IMR-90 (cell line): Measurements from ENCODE around the gene FGFR4. TPM values are rescaled to one million over a fixed set of nuclear protein-coding genes. Genes with fewer than 3 reads are reported as not detected.

Experiments used
- ATAC-seq: fragments of 200-7000 bp; cut with Tn5 transposase; 2 replicates; pipeline ENCODE4 v1.9.1; 2020; ENCODE audit warnings: low read depth, mild to moderate bottlenecking, moderate library complexity
- BruUV-seq: library from RNA; stranded (reverse); fragments of 400-500 nt; replicated peaks from 2 replicates; lab custom pipeline; 2021; lab: Mats Ljungman, UMichigan
- CTCF ChIA-PET: fragments of 300-600 bp; formaldehyde crosslinking; extraction: SDS; loops from one replicate; lab custom pipeline; 2021; ENCODE audit warnings: antibody characterized with exemption; lab: Yijun Ruan, JAX
- POLR2A ChIA-PET: fragments of 300-600 bp; sonication (Branson Sonifier 250); formaldehyde crosslinking; loops from one replicate; lab custom pipeline; 2022; ENCODE audit warnings: antibody characterized with exemption; ENCODE audit not compliant: unreplicated experiment; lab: Charles Lee
- DNase-seq: peaks from one replicate; pipeline ENCODE4 v3.0.0; 2013
- H2AFZ ChIP-seq: replicated peaks from 2 replicates; pipeline ENCODE3; 2013; ENCODE audit warnings: low read length, mild to moderate bottlenecking; ENCODE audit not compliant: poor library complexity
- H2AK5ac ChIP-seq: 2 replicates; pipeline ENCODE4 v1.6.1; 2013; ENCODE audit warnings: low read depth, low read length, inconsistent platforms
- H2AK9ac ChIP-seq: replicated peaks from 2 replicates; pipeline ENCODE3; 2013; ENCODE audit warnings: mild to moderate bottlenecking, low read depth, low read length, moderate library complexity; ENCODE audit not compliant: poor library complexity
- H2BK120ac ChIP-seq: 2 replicates; pipeline ENCODE4 v1.6.1; 2013; ENCODE audit warnings: low read depth, low read length, inconsistent platforms
- H2BK15ac ChIP-seq: 3 replicates; pipeline ENCODE4 v1.6.1; 2013; ENCODE audit warnings: low read depth, low read length, inconsistent platforms
- H2BK20ac ChIP-seq: 2 replicates; pipeline ENCODE4 v1.6.1; 2013; ENCODE audit warnings: low read depth, mild to moderate bottlenecking, inconsistent platforms, low read length, moderate library complexity
- H2BK5ac ChIP-seq: 2 replicates; pipeline ENCODE4 v1.6.1; 2013; ENCODE audit warnings: mild to moderate bottlenecking, low read depth, low read length, inconsistent platforms; ENCODE audit not compliant: poor library complexity, severe bottlenecking
- H3K14ac ChIP-seq: replicated peaks from 2 replicates; pipeline ENCODE4 v1.6.1; 2013; ENCODE audit warnings: low read depth, low read length, inconsistent platforms
- H3K18ac ChIP-seq: 2 replicates; pipeline ENCODE4 v1.6.1; 2013; ENCODE audit warnings: low read depth, low read length, control low read depth
- H3K23ac ChIP-seq: 2 replicates; pipeline ENCODE4 v1.6.1; 2013; ENCODE audit warnings: low read depth, low read length, inconsistent platforms
- H3K27ac ChIP-seq: 2 replicates; pipeline ENCODE4 v1.5.1; 2013; ENCODE audit warnings: mild to moderate bottlenecking, control low read depth, low read length; ENCODE audit not compliant: insufficient read depth
- H3K27me3 ChIP-seq: 2 replicates; pipeline ENCODE4 v1.6.1; 2013; ENCODE audit warnings: low read length; ENCODE audit not compliant: control insufficient read depth, insufficient read depth
- H3K36me3 ChIP-seq: 2 replicates; pipeline ENCODE4 v1.6.1; 2013; ENCODE audit warnings: low read length, mixed read lengths; ENCODE audit not compliant: control insufficient read depth, insufficient read depth
- H3K4ac ChIP-seq: 2 replicates; pipeline ENCODE4 v1.6.1; 2013; ENCODE audit warnings: low read depth, low read length, inconsistent platforms
- H3K4me1 ChIP-seq: 2 replicates; pipeline ENCODE4 v1.6.1; 2013; ENCODE audit warnings: low read length, mixed read lengths; ENCODE audit not compliant: control insufficient read depth, insufficient read depth
- H3K4me2 ChIP-seq: 2 replicates; pipeline ENCODE4 v1.6.1; 2013; ENCODE audit warnings: low read depth, mild to moderate bottlenecking, control low read depth, low read length, moderate library complexity
- H3K4me3 ChIP-seq: 2 replicates; pipeline ENCODE4 v1.5.1; 2013; ENCODE audit warnings: low read depth, mild to moderate bottlenecking, control low read depth, low read length, moderate library complexity; ENCODE audit not compliant: insufficient read depth
- H3K56ac ChIP-seq: 2 replicates; pipeline ENCODE4 v1.6.1; 2013; ENCODE audit warnings: low read length, inconsistent platforms; ENCODE audit not compliant: insufficient read depth; ENCODE audit errors: extremely low read depth
- H3K79me1 ChIP-seq, 2 experiments: 2 replicates each; pipeline ENCODE4 v1.6.1; 2013; ENCODE audit warnings: low read length in 2 of 2, inconsistent platforms in 1 of 2, low read depth in 1 of 2
- H3K9ac ChIP-seq: 2 replicates; pipeline ENCODE4 v1.6.1; 2013; ENCODE audit warnings: low read depth, low read length, control low read depth
- H3K9me1 ChIP-seq: 2 replicates; pipeline ENCODE4 v1.6.1; 2013; ENCODE audit warnings: low read length, inconsistent platforms; ENCODE audit not compliant: insufficient read depth
- H3K9me3 ChIP-seq: 2 replicates; pipeline ENCODE4 v1.6.1; 2013; ENCODE audit warnings: low read length; ENCODE audit not compliant: control insufficient read depth, insufficient read depth
- H4K20me1 ChIP-seq: 2 replicates; pipeline ENCODE4 v1.6.1; 2013; ENCODE audit warnings: low read length, inconsistent platforms; ENCODE audit not compliant: insufficient read depth
- H4K5ac ChIP-seq: 2 replicates; pipeline ENCODE4 v1.6.1; 2013; ENCODE audit warnings: mild to moderate bottlenecking, low read depth, low read length, control low read depth
- H4K8ac ChIP-seq, 2 experiments: 2 replicates each; pipeline ENCODE4 v1.6.1; 2013; ENCODE audit warnings: low read depth in 2 of 2, low read length in 2 of 2, control low read depth in 1 of 2, inconsistent platforms in 1 of 2
- H4K91ac ChIP-seq: 2 replicates; pipeline ENCODE4 v1.6.1; 2013; ENCODE audit warnings: low read depth, low read length, inconsistent platforms; ENCODE audit not compliant: insufficient read depth
- BHLHE40 ChIP-seq: fragments of 150-350 bp; IDR thresholded peaks from 2 replicates; pipeline ENCODE4 v1.6.1; 2016; ENCODE audit warnings: mild to moderate bottlenecking, low read depth, low read length
- CEBPB ChIP-seq: IDR thresholded peaks from 2 replicates; pipeline ENCODE4 v1.6.1; 2012; ENCODE audit warnings: low read depth, low read length, improper control_type of control experiment
- CHD1 ChIP-seq: IDR thresholded peaks from 2 replicates; pipeline ENCODE4 v1.6.1; 2012; ENCODE audit warnings: low read depth, low read length, improper control_type of control experiment
- ELK1 ChIP-seq: fragments of 150-350 bp; IDR thresholded peaks from 2 replicates; pipeline ENCODE4 v1.6.1; 2016; ENCODE audit warnings: low read depth, mild to moderate bottlenecking, low read length, moderate library complexity, borderline replicate concordance
- MAFK ChIP-seq: IDR thresholded peaks from 2 replicates; pipeline ENCODE4 v1.6.1; 2012; ENCODE audit warnings: low read depth, low read length, improper control_type of control experiment
- MAZ ChIP-seq: IDR thresholded peaks from 2 replicates; pipeline ENCODE4 v1.6.1; 2012; ENCODE audit warnings: low read depth, mild to moderate bottlenecking, low read length, improper control_type of control experiment, moderate library complexity, borderline replicate concordance
- MXI1 ChIP-seq: IDR thresholded peaks from 2 replicates; pipeline ENCODE4 v1.6.1; 2012; ENCODE audit warnings: low read depth, mild to moderate bottlenecking, low read length, moderate library complexity, borderline replicate concordance
- RAD21 ChIP-seq: IDR thresholded peaks from 2 replicates; pipeline ENCODE4 v1.6.1; 2012; ENCODE audit warnings: low read length, improper control_type of control experiment
- RFX5 ChIP-seq: IDR thresholded peaks from 2 replicates; pipeline ENCODE4 v1.8.0; 2012; ENCODE audit warnings: low read depth, mild to moderate bottlenecking, low read length, moderate library complexity
- SMC3 ChIP-seq: fragments of 150-350 bp; IDR thresholded peaks from 2 replicates; pipeline ENCODE4 v1.6.1; 2016; ENCODE audit warnings: low read depth, mild to moderate bottlenecking, antibody characterized with exemption, low read length, moderate library complexity
- WGBS, 2 experiments: methylation state at CpG; one replicate each; pipeline versions ENCODE4 v1.1.5 to v1.1.7; 2013; ENCODE audit warnings: missing lambda C conversion rate in 2 of 2; ENCODE audit not compliant: insufficient read length in 1 of 2; ENCODE audit errors: extremely low coverage in 2 of 2; 5-methylcytosine and 5-hydroxymethylcytosine counted together
- dilution Hi-C: fragments of 300-500 bp; cut with HindIII; formaldehyde crosslinking; loops from one replicate; pipeline ENCODE4 v1.14.3; 2018; ENCODE audit warnings: low sequenced_read_pairs; ENCODE audit not compliant: unreplicated experiment
- in situ Hi-C: fragments of 300-500 bp; cut with MboI; formaldehyde crosslinking; loops from 3 replicates; pipeline ENCODE4 v1.14.3; 2019; ENCODE audit warnings: low sequenced_read_pairs, inconsistent platforms, mixed read lengths
- intact Hi-C: fragments of 100-400 bp; cut with micrococcal nuclease; formaldehyde crosslinking; loops from 2 replicates; pipeline ENCODE4 v1.10.0; 2022
- polyA plus RNA-seq, 3 experiments: library from polyadenylated mRNA; depleted of rRNA; stranded (reverse); fragments of >200 nt; gene quantifications; 2 replicates each; pipeline ENCODE4 v1.2.3, GENCODE V29; 2012; ENCODE audit warnings: low replicate concordance in 1 of 3
- total RNA-seq: library from RNA; depleted of rRNA; stranded (reverse); fragments of >200 nt; gene quantifications from 2 replicates; pipeline ENCODE4 v1.2.3, GENCODE V29; 2012

FGFR4 gene
- total and polyA plus RNA-seq, 2 of the 4 experiments (the other 2 are of a cell fraction): 0.90 to 2.4 TPM

GRCh38 chr5:177087398-177088005 lies 787 bp downstream of the FGFR4 start:
- Histone ChIP-seq H4K91ac (no peak overlapping the region), H3K56ac (no peak overlapping the region), H2AK5ac (no peak overlapping the region), H3K4me1 (peaks cover 9% of the 10 kb centered on the region; the same call in 1 of the 2 replicates), H3K23ac (no peak overlapping the region), H3K9me3 (no peaks in the 10 kb centered on the region), H3K36me3 (peaks cover 5% of the 10 kb centered on the region; the same call in 1 of the 2 replicates), H2BK15ac (no peak overlapping the region), H3K9ac (no peak overlapping the region; the same call in 1 of the 2 replicates), H2BK5ac (no peak overlapping the region), H4K8ac (no peak overlapping the region; a peak in 1 of 4 replicates), H2AK9ac (peak overlapping the region; percentile 44), H4K20me1 (no peaks in the 10 kb centered on the region; the same call in 1 of the 2 replicates), H3K4me2 (peak overlapping the region; percentile 73; the same call in 1 of the 2 replicates), H3K27ac (no peak overlapping the region), H3K14ac (no peak overlapping the region), H3K9me1 (0 out of 2 replicates have a peak, but pooled peaks cover 3% of the 10 kb centered on the region), H3K18ac (no peak overlapping the region), H2BK20ac (no peak overlapping the region), H3K4me3 (peak overlapping the region; percentile 61), H3K4ac (no peak overlapping the region), H2BK120ac (no peak overlapping the region), H4K5ac (no peak overlapping the region), H3K79me1 (no peaks in the 10 kb centered on the region), H2AFZ (peak overlapping the region; percentile 97), H3K27me3 (peaks cover 8% of the 10 kb centered on the region)
- CTCF ChIA-PET: interaction anchor here (1.0 to 1.3 kb wide), 2 partner anchors 11 to 21 kb away, joined by 3 read pairs; no protein-coding TSS in a partner anchor
- intact Hi-C loops (no loop called here), dilution Hi-C loops (no loop called here), in situ Hi-C loops (no loop called here)
- BruUV-seq: no TSS peak
- 14% methylated on average over 2 of the region's 23 CpGs; no CpG with 5 or more reads in 1 of the 2 experiments for WGBS, 2 experiments
- TF ChIP-seq RAD21 (no peak), MAFK (no peak), CEBPB (no peak), SMC3 (no peak), MXI1 (no peak), CHD1 (no peak), ELK1 (no peak), MAZ (no peak), BHLHE40 (no peak), RFX5 (no peak)
- POLR2A ChIA-PET: no interaction called here
- ATAC-seq (no peak), DNase-seq (no peak)
